Type B pancreatic cell (in vitro differentiated cells): ENCODE data around the gene ARRDC5. TPM values are rescaled to one million over a fixed set of nuclear protein-coding genes. Genes with fewer than 3 reads are reported as not detected.
"Not testable (repeated sequence)": the region's sequence is repeated elsewhere in the genome, so short reads cannot be mapped to it uniquely, and the experiment has no call there.

ENCODE experiments used
- DNase-seq: peaks from one replicate; pipeline ENCODE4 v3.0.0; 2021; ENCODE audit warnings: mixed read lengths; ENCODE audit not compliant: unreplicated experiment; ENCODE audit errors: extremely low spot score
- H3K27ac Mint-ChIP-seq: 2 replicates; pipeline ENCODE4 v1.8.0; 2021; ENCODE audit warnings: mild to moderate bottlenecking, mixed read lengths
- H3K27me3 Mint-ChIP-seq: 2 replicates; pipeline ENCODE4 v1.8.0; 2021; ENCODE audit warnings: mixed read lengths
- H3K36me3 Mint-ChIP-seq: 2 replicates; pipeline ENCODE4 v1.8.0; 2021; ENCODE audit warnings: mixed read lengths
- H3K4me1 Mint-ChIP-seq: one replicate; pipeline ENCODE4 v1.8.0; 2021; ENCODE audit warnings: mixed read lengths; ENCODE audit not compliant: unreplicated experiment
- H3K4me3 Mint-ChIP-seq: 2 replicates; pipeline ENCODE4 v1.8.0; 2021; ENCODE audit warnings: mild to moderate bottlenecking, mixed read lengths
- H3K9me3 Mint-ChIP-seq: 2 replicates; pipeline ENCODE4 v1.8.0; 2021; ENCODE audit warnings: mixed read lengths
- CTCF ChIP-seq: fragments of 200-600 bp; sonication (generic); conservative IDR thresholded peaks from 2 replicates; pipeline ENCODE4 v1.5.0; 2021; ENCODE audit warnings: antibody characterized with exemption, mild to moderate bottlenecking
- long read RNA-seq: library from polyadenylated mRNA; unstranded; transcript quantifications from one replicate; pipeline ENCODE4 v2.0.0, GENCODE V29; 2020
- total RNA-seq: library from RNA; stranded (reverse); gene quantifications from 2 replicates; pipeline ENCODE4 v1.2.1, GENCODE V29; 2021; ENCODE audit warnings: low replicate concordance

The ARRDC5 gene
- total RNA-seq = not detected in 2 replicates
- long read RNA-seq = 0 reads

GRCh38 chr19:4902796-4903195, at the start of gene ARRDC5:
TSS of gene ARRDC5 (minus strand) at chr19:4902896. CDS start at chr19:4902825, 71 bp downstream.
- no peaks in the 10 kb centered on the region for H3K27me3 Mint-ChIP-seq
- no peaks in the 10 kb centered on the region for H3K4me1 Mint-ChIP-seq
- H3K9me3 Mint-ChIP-seq = no peaks in the 10 kb centered on the region
- no peak within 1 kb of the TSS for H3K27ac Mint-ChIP-seq
- H3K4me3 Mint-ChIP-seq = no peak within 1 kb of the TSS
- no peak for TF ChIP-seq CTCF
- no peaks in the 10 kb centered on the region for H3K36me3 Mint-ChIP-seq
- DNase-seq = no peak

- DNase-seq = no peak
- H3K9me3 Mint-ChIP-seq = no peaks in the 10 kb centered on the region
- H3K4me1 Mint-ChIP-seq = no peaks in the 10 kb centered on the region
- peak overlapping the region; percentile 32 for H3K4me3 Mint-ChIP-seq
- no peak for TF ChIP-seq CTCF
- H3K27me3 Mint-ChIP-seq = no peaks in the 10 kb centered on the region
- peak overlapping the region; percentile 77 for H3K27ac Mint-ChIP-seq
- peaks cover 3% of the 10 kb centered on the region for H3K36me3 Mint-ChIP-seq
Measured at GRCh38 chr19:4951656-4952055, 49.0 kb upstream of the ARRDC5 start.

DNA sequence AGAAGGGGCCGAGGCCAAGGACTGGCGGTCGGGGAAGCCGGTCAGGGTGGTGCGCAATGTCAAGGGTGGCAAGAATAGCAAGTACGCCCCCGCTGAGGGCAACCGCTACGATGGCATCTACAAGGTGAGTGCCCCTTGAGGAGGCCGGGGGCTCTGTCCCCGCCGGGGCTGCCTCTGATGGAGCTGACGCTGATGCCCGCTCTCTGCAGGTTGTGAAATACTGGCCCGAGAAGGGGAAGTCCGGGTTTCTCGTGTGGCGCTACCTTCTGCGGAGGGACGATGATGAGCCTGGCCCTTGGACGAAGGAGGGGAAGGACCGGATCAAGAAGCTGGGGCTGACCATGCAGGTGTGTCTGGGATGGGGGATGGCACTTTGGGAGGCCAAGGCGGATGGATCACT, 48.0 kb upstream of the ARRDC5 start:
- H3K4me3 Mint-ChIP-seq, DNase-seq, H3K9me3 Mint-ChIP-seq, H3K36me3 Mint-ChIP-seq, H3K27me3 Mint-ChIP-seq, H3K4me1 Mint-ChIP-seq, H3K27ac Mint-ChIP-seq: not testable (repeated sequence)

- not testable (repeated sequence) for H3K27me3 Mint-ChIP-seq, H3K9me3 Mint-ChIP-seq, H3K4me3 Mint-ChIP-seq, H3K36me3 Mint-ChIP-seq, H3K4me1 Mint-ChIP-seq, H3K27ac Mint-ChIP-seq, DNase-seq
Measured at GRCh38 chr19:4941638-4942169, 39.0 kb upstream of the ARRDC5 start.

DNA sequence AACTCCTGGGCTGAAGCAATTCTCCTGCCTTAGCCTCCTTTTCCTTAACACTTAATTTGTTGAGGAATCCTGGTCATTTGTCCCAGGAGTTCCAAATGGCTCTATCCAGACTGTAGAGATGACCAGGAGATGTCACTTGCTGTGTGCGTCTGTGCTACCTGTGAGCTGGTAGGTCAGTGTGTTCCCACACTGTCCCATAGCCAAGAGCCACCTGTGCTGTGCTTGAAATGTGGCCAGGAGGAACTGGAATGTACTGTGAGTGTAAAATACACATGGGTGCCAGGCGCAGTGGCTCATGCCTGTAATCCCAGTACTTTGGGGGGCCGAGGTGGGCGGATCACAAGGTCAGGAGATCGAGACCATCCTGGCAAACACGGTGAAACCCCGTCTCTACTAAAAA, 36.8 kb upstream of the ARRDC5 start:
- Mint-ChIP-seq H3K36me3 (peaks cover 3% of the 10 kb centered on the region), H3K27ac (no peak overlapping the region), H3K4me3 (no peak overlapping the region), H3K4me1 (no peaks in the 10 kb centered on the region), H3K9me3 (no peaks in the 10 kb centered on the region), H3K27me3 (no peaks in the 10 kb centered on the region)
- no peak for DNase-seq
- TF ChIP-seq CTCF = no peak

DNA sequence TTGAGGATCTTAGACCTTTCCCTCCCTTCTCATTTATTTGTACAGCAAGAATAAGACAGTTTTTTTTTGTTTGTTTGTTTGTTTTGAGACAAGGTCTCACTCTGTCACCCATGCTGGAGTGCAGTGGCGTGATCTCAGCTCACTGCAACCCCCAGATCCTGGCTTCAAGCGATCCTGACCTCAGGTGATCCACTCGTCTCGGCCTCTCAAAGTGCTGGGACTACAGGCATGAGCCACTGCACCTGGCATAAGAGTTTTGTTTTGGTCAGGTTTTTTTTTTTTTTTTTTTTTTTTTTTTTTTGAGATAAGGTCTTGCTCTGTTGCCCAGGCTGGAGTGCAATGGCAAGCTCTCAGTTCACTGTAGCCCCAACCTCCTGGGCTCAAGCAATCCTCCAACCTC, 35.8 kb upstream of the ARRDC5 start:
- H3K27me3 Mint-ChIP-seq, DNase-seq, H3K4me1 Mint-ChIP-seq, H3K27ac Mint-ChIP-seq, H3K9me3 Mint-ChIP-seq, H3K36me3 Mint-ChIP-seq, H3K4me3 Mint-ChIP-seq: not testable (repeated sequence)

DNA sequence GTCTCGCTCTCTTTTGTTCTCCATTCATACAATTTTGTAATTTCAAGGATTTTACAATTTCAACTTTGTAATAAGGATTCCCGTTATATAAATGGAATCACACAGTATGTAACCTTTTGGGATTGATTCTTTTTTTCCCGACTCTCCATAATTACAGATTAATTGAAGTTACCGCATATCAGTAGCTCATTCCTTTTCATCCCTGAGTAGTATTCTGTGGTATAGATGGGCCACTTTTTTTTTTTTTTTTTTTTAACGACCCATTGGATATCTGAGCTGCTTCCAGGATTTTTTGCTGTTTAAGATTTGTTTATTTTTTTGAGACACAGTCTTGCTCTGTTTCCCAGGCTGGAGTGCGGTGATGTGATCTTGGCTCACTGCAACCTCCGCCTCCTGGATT, 34.4 kb upstream of the ARRDC5 start:
- TF ChIP-seq CTCF = no peak
- peaks cover 10% of the 10 kb centered on the region for H3K36me3 Mint-ChIP-seq
- H3K9me3 Mint-ChIP-seq = no peaks in the 10 kb centered on the region
- no peaks in the 10 kb centered on the region for H3K4me1 Mint-ChIP-seq
- H3K27me3 Mint-ChIP-seq = no peaks in the 10 kb centered on the region
- DNase-seq = no peak
- H3K4me3 Mint-ChIP-seq = no peak overlapping the region
- H3K27ac Mint-ChIP-seq = no peak overlapping the region
